Prostate gland (tissue), 2 donors: ENCODE results near the gene SLC24A3. TPM values are rescaled to one million over a fixed set of nuclear protein-coding genes. Genes with fewer than 3 reads are reported as not detected.
A peak's percentile ranks its signal among the peaks of the same experiment; 100 is the strongest.

ENCODE experiments used
- DNase-seq: peaks from one replicate; pipeline ENCODE4 v3.0.0-alpha.2; 2019; ENCODE audit warnings: low spot score
- H3K27ac ChIP-seq, 2 donors: fragments of 200-600 bp; sonication (generic); 2 replicates each; pipeline ENCODE4 v1.5.1; 2017 to 2019
- H3K27me3 ChIP-seq: fragments of 200-600 bp; sonication (generic); replicated peaks from 2 replicates; pipeline ENCODE4 v1.5.1; 2019; ENCODE audit not compliant: insufficient read depth
- H3K36me3 ChIP-seq, 2 donors: fragments of 200-600 bp; sonication (generic); 1 replicate in 1 of 2; 2 replicates in 1 of 2; pipeline versions ENCODE4 v1.5.1 to v1.8.1; 2017 to 2019
- H3K4me1 ChIP-seq: fragments of 200-600 bp; sonication (generic); replicated peaks from 2 replicates; pipeline ENCODE4 v1.5.1; 2019
- H3K4me3 ChIP-seq, 2 donors: fragments of 200-600 bp; sonication (generic); 2 replicates each; pipeline ENCODE4 v1.5.1; 2017 to 2019
- H3K9me3 ChIP-seq: fragments of 200-600 bp; sonication (generic); 2 replicates; pipeline ENCODE4 v1.5.1; 2017
- CTCF ChIP-seq, 4 experiments: fragments of 200-600 bp in 2 of 4; fragments of 450-650 bp in 2 of 4; sonication (generic) in 2 of 4; IDR thresholded peaks; 1 replicate in 3 of 4; 2 replicates in 1 of 4; pipeline ENCODE4 v1.5.1; 2016 to 2019; ENCODE audit warnings: antibody characterized with exemption in 4 of 4, mild to moderate bottlenecking in 2 of 4, moderate library complexity in 2 of 4
- POLR2A ChIP-seq: fragments of 450-650 bp; IDR thresholded peaks from one replicate; pipeline ENCODE4 v1.6.1; 2016; ENCODE audit warnings: antibody characterized with exemption, mild to moderate bottlenecking
- POLR2AphosphoS5 ChIP-seq: sonication (generic); formaldehyde crosslinking; IDR thresholded peaks from one replicate; pipeline ENCODE4 v1.6.1; 2017; ENCODE audit warnings: antibody characterized with exemption
- WGBS: methylation state at CpG from one replicate; pipeline ENCODE4 v1.1.5; 2018; 5-methylcytosine and 5-hydroxymethylcytosine counted together
- intact Hi-C: fragments of 100-400 bp; cut with DNase I; formaldehyde crosslinking; loops from one replicate; pipeline ENCODE4 v1.14.2; 2022
- total RNA-seq, 2 donors: library from RNA; depleted of rRNA; stranded (reverse); fragments of >200 nt; gene quantifications; one replicate each; pipeline ENCODE4 v1.1.0, GENCODE V29; 2016

SLC24A3 gene
- total RNA-seq, 2 donors from 2014 or later: 4.6 to 8.0 TPM

DNA sequence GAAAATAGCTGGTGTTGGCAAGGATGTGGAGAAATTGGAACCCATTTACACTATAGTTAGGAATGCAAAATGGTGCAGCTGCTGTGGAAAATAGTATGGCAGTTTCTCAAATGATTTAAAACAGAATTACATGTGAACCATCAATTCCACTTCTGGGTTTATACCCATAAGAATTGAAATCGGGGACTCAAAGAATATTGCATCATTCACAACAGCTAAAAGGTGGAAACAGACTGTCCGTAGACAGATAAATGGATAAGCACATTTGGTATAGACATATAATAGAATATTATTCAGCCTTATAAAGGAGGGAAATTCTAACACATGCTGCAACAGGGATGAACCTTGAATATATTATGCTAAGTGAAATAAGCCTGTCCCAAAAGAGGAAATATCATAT lies 355.7 kb downstream of the SLC24A3 start:
- Histone ChIP-seq H3K36me3 (no peaks in the 10 kb centered on the region), H3K4me1 (no peaks in the 10 kb centered on the region), H3K27ac (no peak overlapping the region), H3K9me3 (no peaks in the 10 kb centered on the region), H3K4me3 (no peak overlapping the region), H3K27me3 (no peaks in the 10 kb centered on the region)
- TF ChIP-seq POLR2A: no peak
- TF ChIP-seq POLR2AphosphoS5: no peak
- no peak for TF ChIP-seq CTCF (IDR thresholded peaks at IDR 0.05)
- DNase-seq: no peak
- WGBS: 90% methylated on average over 2 of the region's 2 CpGs
- intact Hi-C loops: no loop called here

DNA sequence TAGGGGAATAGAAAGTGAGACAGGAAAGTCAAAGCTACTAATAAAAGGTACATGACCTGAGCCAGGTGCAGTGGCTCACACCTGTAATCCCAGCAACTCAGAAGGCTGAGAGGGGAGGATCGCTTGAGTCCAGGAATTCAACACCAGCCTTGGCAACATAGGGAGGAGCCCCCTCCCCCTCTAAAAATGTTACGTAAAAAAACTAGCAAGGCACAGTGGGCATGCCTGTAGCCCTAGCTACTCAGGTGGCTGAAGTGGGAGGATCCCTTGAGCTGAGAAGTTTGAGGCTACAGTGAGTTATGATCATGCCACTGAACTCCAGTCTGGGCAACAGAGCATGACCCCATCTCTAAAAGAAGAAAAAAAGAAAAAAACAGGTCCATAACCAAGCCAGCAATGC lies 359.6 kb downstream of the SLC24A3 start:
- Histone ChIP-seq H3K27me3 (no peaks in the 10 kb centered on the region), H3K4me1 (no peaks in the 10 kb centered on the region), H3K4me3 (no peak overlapping the region), H3K27ac (no peak overlapping the region), H3K36me3 (no peaks in the 10 kb centered on the region), H3K9me3 (no peaks in the 10 kb centered on the region)
- TF ChIP-seq POLR2A (no peak), POLR2AphosphoS5 (no peak), CTCF (IDR thresholded peaks at IDR 0.05) (no peak)
- 79% methylated on average over 2 of the region's 2 CpGs for WGBS
- no peak for DNase-seq
- intact Hi-C loops: no loop called here

DNA sequence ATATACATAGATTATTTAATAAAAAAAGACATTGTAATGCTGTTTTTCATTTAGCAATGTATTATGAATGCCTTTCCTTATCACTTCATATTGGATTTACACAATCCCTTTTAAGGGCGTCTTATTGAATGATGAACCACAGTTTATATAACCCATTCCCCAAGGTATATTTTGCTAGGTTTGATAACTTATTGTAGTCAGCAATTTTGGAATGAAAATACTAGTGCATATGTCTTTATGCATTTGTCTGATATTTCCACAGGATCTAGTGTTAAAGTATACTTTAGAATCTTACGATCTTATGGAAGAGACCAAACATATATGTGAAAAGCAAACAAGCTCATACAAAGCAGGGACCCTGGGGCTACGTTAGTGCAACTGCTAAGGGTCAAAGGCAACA lies 365.2 kb downstream of the SLC24A3 start:
- H3K4me3 ChIP-seq: no peak overlapping the region
- TF ChIP-seq CTCF (IDR thresholded peaks at IDR 0.05) (no peak), POLR2A (no peak)
- WGBS: 97% methylated on average over 3 of the region's 3 CpGs
- H3K36me3 ChIP-seq: no peaks in the 10 kb centered on the region
- intact Hi-C loops: no loop called here
- no peaks in the 10 kb centered on the region for H3K9me3 ChIP-seq
- H3K4me1 ChIP-seq: no peaks in the 10 kb centered on the region
- no peaks in the 10 kb centered on the region for H3K27me3 ChIP-seq
- H3K27ac ChIP-seq: no peak overlapping the region
- DNase-seq: no peak

DNA sequence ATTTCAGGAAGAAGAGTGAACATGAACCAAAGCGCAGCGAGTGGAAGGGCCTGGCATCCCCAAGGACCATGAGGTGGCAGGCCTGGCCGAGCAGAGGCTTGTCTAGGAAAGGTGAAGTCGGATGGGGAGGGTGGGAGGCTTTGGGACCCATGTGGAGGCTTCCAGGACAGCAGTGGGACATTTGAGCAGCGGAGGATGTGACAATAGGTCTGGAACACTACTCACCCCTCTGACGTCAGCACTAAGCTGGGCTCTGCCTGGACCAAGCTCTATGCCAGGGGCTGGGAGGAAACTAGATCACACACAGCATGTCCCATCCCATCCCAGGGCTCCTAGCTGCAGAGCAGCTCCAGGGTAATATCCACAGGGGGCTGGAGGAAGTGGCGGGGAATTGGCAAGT lies 370.3 kb downstream of the SLC24A3 start:
- no peak for TF ChIP-seq CTCF (IDR thresholded peaks at IDR 0.05)
- no peak for TF ChIP-seq POLR2AphosphoS5
- TF ChIP-seq POLR2A: no peak
- no peaks in the 10 kb centered on the region for H3K9me3 ChIP-seq
- H3K36me3 ChIP-seq: no peaks in the 10 kb centered on the region
- no peak overlapping the region for H3K4me3 ChIP-seq
- H3K27ac ChIP-seq: no peak overlapping the region
- H3K27me3 ChIP-seq: no peaks in the 10 kb centered on the region
- 88% methylated on average over 7 of the region's 7 CpGs for WGBS
- H3K4me1 ChIP-seq: no peaks in the 10 kb centered on the region
- no peak for DNase-seq
- intact Hi-C loops: loop anchor here (10.0 kb wide), 1 partner anchor 948 kb away; no protein-coding TSS in a partner anchor

DNA sequence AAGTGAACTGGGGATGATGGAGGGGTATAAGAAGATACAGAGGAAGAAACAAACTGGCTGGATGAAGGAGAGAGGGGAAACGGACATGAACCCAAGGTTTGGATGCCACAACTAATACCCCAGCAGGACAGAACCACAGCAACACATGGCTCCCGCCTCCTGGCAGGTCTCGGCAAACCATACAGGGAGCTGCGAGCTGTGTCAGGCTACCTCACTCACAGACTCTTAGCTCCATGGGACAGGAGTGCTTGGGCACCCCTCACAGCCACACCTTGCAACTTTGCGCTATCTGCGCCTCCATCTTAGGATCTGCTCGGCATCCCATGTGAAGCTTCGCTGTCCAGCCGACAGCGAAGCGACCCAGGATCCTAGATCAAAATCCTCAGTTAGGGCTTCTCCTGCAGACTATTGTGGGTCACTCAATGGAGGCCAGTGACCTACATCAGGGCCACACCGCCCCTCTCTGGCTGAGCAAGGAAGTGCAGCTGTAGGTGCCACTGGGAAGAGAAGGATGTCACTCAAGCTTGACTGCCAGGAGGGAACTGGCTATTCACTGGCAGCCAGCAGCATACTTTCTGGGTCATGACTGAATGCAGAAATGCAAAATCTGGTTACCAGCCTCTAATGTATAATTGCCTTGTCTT lies 371.2 kb downstream of the SLC24A3 start:
- Histone ChIP-seq H3K9me3 (no peaks in the 10 kb centered on the region), H3K4me3 (no peak overlapping the region), H3K27ac (no peak overlapping the region), H3K27me3 (no peaks in the 10 kb centered on the region), H3K36me3 (no peaks in the 10 kb centered on the region), H3K4me1 (no peaks in the 10 kb centered on the region)
- peak; percentile 61 for DNase-seq
- WGBS: 69% methylated on average over 12 of the region's 12 CpGs
- no peak for TF ChIP-seq POLR2AphosphoS5
- no peak for TF ChIP-seq POLR2A
- TF ChIP-seq CTCF (IDR thresholded peaks at IDR 0.05): peak; percentile 66 to 88 (median 83)
- intact Hi-C loops: loop anchor here (10.0 kb wide), 1 partner anchor 949 kb away; no protein-coding TSS in a partner anchor
